ENCODE results near the gene SLC38A10.

DNA sequence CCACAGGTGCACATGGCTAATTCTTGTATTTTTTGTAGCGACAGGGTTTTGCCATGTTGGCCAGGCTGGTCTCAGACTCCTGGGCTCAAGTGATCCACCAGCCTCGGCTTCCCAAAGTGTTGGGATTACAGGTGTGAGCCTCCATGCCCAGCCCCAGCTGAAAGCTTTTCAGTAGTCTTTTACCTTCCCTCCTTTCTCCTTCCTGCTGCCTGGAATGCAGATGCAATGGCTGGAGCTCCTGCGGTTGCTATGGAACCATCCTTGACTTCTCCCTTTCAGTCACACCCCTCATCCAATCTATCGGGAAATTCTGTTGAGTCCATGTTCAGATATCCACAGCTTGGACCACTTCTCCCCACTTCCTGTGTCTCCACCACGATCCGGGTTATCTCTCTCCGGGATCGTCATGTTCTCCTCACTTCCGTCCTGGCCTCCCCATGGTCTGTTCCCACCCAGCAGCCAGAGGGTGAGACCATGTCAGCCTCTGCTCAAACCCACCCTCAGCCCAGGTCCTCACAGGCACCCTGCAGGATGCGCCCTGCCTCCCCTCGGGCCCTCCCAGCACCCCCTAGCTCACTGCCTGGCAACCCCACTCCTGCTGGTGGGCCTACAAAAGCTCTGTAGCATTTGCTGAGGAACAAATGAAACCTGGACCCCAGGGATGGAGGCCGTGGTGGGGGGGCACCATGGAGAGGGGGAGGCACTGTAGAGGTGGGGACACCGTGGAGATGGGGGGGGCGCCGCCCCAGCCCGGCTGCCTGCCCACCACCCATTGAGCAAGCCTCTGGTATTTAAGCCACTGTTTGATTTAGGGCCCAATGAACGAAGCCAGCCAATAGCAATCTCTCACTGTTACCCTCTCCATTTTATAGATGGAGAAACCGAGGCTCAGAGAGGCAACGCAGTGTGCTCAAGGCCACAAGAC is 12.8 kb upstream of the SLC38A10 start:
- TF ChIP-seq EZH2phosphoT487 (IDR thresholded peaks at IDR 0.05; ENCODE audit: insufficient read depth, low read depth) (no peak), EZH2 (IDR thresholded peaks at IDR 0.05; ENCODE audit: insufficient read depth, poor library complexity, severe bottlenecking) (no peak)
